LHCN-M2 (cell line): ENCODE results near the gene PHPT1. TPM values are rescaled to one million over a fixed set of nuclear protein-coding genes. Genes with fewer than 3 reads are reported as not detected.
A peak's percentile ranks its signal among the peaks of the same experiment; 100 is the strongest.
"Not testable (repeated sequence)": the region's sequence is repeated elsewhere in the genome, so short reads cannot be mapped to it uniquely, and the experiment has no call there.

ENCODE experiments used
- DNase-seq: peaks from one replicate; pipeline ENCODE4 v3.0.0-alpha.2; 2012; ENCODE audit warnings: low read depth
- total RNA-seq: library from RNA; depleted of rRNA; stranded (reverse); fragments of >200 nt; gene quantifications from 2 replicates; pipeline ENCODE4 v1.2.3, GENCODE V29; 2014

The PHPT1 gene
- total RNA-seq, 1 experiment from 2014 or later = 109 TPM

- no peak for DNase-seq
Measured at GRCh38 chr9:136823136-136824046, 25.8 kb upstream of the PHPT1 start.

DNA sequence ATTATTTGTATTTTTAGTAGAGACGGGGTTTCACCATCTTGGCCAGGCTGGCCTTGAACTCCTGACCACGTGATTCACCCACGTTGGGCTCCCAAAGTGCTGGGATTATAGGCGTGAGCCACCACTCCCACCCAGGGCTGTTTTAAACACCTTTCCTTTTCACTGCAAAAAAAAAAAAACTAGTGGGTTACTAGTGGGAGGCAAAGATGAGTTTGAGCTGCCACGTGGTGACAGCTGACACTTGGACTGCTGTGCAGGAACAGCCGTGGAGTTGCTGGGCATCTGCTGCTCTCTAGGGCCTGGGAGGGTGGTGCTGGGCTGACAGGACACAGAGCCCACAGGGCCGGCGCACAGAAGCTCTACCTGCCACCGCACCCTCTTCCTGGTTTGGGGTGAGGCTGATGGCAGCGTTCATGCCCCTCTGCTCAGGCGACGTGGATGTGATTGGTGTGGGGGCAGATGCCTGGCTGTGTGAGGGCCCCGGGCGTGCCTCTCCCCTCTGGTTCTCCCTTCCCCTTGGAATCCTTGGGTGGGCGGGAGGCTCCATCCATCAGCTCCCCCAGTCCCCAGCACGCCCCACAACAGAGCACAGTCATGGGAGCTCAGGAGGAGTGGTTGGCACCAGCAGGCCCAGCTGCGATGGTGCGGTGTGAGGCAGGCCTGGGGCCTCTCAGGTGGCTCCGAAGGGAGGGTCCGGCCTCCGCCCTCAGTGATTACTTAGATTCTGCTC is 24.5 kb upstream of the PHPT1 start:
- DNase-seq = no peak

GRCh38 chr9:136825295-136826187 is 23.7 kb upstream of the PHPT1 start:
- no peak for DNase-seq

- DNase-seq = no peak
Measured at GRCh38 chr9:136826188-136826541, 23.0 kb upstream of the PHPT1 start.

DNA sequence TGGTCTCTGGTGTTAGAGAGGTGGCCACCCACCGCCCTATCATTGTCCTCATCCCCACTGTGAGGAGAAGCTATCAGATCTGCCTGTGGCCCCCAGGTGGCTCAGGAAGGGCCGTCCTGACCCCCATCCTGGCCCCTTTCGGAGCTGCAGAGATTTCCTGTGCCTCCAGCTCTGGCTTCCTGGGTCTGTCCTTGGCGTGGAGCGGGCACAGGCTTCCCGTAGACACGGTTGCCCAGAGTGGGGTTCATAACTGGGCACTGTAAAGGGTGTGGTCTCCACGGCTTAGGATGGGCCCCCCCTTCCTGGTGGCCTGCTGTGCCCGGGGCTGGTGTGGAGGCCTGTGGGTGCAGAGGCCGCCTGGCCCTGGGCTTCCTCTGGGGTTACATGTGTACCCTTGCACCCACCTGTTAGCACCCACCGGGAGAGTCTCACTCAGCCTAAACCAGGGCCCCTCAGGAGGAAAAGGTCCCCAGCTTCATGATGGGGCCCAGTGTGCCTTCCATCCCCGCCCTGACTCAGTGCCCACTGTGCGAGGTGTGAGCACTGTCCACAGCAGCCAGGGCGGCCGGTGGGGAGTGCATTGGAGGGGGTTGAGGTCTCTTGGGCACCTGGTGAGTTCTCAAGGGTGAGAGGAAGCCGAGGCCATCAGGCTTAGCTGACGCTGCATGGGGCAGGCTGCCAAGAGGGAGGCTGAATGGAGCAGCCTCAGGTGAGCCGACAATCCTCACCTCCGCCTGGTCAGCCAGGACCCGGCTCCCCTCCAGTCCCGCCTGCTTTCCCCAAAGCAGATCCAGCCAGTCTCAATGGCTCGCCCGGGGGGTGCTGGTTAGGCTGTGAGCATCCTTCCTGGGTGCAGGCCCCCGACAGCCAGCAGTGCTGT is 22.3 kb upstream of the PHPT1 start:
- no peak for DNase-seq

DNA sequence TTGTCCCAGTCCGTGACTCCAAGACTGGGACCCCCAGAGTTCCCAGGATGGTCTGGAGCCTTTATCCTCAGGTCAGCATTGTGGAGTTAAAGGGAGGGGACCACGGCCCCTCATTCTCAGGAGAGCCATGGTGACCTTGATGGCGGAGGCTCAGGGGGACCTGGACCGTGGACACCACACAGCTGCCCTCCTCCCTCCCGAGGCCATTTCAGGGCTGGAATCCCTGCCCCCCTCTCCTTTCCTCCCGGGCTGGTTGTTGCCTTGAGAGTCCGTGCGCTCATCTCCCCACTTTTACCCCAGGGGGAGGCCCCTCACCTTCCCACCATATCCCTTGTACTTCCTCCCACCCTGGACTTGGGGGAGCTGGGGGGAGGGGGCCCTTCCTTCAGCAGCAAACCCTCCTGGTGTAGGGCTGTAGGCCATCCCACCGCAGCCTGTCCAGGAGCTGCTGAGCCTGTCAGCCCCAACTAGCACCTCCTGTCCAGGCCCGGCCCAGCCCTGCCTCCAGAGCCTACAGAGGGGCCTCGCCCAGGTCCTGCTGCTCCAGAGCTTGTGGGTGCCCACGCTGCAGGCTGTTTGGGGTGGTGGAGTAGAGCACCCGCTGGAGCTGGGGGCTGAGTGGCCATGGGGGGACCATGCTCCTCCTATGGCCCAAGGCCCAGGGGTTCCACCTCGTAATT is 21.3 kb upstream of the PHPT1 start:
- no peak for DNase-seq

GRCh38 chr9:136828474-136829140 is 20.6 kb upstream of the PHPT1 start:
- DNase-seq = no peak

DNA sequence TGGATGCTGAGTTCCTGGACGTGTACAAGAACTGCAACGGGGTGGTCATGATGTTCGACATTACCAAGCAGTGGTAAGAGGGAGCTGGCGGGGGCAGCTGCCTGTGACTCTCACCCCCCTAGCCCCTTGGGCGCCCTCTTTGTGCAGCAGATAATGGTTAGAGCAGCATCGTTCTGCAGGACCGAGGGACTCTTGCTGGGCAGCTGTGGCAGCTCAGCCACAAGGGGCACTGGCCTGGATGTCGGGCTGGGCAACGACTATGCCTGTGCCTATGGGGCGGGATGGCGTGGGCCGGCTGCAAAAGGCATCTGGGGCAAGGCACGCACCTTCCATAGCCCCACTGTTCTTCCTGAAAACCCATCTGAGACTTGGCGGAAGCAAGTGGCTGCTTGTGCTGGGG is 19.8 kb upstream of the PHPT1 start:
- no peak for DNase-seq

DNA sequence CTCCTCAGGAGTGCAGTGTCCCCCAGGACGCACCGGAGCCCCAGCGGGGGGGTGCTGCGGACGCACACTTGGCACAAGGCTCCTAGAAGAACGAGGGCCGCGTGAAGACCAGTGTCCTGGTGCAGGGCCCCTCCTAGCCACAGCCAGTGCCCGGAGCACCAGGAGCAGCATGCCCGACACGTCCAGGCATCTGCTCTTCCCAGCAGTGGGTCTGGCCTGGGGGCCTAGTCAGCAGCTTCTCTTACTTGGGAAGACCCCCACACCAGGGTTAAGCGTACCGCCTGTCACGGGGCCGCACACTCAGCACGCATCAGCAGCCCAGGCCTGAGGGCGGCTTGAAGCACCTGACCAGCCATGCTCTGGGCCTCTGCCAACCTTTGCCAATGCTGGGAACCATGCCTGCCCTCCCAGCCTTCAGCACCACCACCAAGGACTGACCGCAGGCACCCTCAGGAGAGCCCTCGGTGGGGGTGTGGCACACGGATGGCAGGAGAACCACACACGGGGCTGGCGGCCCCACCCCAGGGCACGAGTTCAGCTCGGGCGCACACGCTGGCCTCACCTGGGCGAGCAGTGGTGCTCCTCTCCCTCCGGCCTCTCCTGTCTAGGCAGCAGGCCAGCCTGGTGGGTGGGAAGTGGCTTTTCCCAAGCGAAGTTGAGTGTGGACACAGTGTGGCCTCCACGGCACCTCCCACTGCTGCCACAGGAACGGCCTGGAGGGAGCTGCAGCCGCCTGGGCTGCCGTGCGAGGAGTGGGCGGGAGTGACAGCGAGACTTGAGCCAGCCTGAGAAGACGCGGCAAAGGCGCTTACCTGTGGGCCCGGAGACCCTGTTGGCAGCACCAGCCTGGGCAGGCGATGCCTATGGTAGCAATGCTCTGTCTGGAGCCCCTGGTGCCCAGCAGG is 19.0 kb upstream of the PHPT1 start:
- no peak for DNase-seq

DNA sequence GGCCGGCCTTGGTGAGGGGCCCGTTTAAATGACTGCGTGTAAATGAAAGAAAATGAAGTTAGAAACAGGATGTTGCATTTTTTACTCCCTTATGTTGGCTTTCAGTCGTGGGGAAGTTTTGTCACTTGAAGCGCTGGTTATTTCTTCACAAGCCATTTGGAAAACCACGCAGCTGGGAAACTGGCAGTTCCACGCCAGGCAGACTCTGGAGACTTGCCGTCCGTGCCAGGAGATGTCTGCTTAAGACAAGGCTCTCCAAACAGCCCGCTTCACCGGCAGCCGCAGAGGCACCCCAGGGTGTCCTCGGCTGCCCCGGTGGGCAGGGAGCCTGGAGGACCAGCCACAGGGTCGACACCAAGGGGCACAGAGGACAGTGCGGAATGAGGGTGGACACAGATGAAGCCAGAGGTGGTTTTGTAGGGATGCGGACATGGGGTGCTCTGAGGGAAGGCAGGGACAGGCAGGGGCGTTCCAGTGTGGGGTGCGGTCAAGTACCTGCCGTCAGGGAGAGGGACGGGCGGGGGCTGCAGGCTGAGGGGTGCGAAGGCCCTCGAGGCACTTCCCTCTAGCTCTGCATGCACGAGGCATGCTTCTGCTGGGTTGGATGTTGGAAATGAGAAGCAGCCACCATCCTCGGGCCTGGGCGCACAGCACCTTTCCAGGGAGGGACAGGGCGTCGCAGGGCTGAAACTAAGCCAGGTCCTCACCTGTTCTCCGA is 18.0 kb upstream of the PHPT1 start:
- no peak for DNase-seq

- DNase-seq = no peak
Measured at GRCh38 chr9:136831720-136832104, 17.5 kb upstream of the PHPT1 start.

DNA sequence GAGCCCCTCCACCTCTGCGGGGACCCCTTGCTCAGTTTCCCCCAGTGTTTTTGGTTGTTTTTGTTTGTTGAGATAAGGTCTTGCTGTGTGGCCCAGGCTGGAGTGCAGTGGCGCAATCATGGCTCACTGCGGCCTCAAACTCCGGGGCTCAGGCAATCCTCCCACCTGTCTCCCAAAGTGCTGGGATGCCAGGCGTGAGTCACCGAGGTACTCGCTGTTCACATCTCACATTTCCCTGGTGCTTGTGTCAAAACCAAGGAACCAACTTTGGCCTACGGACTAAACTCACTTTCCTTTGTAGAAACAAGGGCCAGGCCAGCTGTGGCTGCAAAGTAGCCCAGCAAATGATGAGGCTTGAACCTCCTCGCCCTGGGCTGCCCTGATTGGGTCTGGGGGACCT is 16.6 kb upstream of the PHPT1 start:
- DNase-seq = peak; percentile 31

- not testable (repeated sequence) for DNase-seq
Measured at GRCh38 chr9:136833381-136834048, 15.7 kb upstream of the PHPT1 start.

GRCh38 chr9:136835162-136835931 is 13.9 kb upstream of the PHPT1 start:
- DNase-seq = no peak

DNA sequence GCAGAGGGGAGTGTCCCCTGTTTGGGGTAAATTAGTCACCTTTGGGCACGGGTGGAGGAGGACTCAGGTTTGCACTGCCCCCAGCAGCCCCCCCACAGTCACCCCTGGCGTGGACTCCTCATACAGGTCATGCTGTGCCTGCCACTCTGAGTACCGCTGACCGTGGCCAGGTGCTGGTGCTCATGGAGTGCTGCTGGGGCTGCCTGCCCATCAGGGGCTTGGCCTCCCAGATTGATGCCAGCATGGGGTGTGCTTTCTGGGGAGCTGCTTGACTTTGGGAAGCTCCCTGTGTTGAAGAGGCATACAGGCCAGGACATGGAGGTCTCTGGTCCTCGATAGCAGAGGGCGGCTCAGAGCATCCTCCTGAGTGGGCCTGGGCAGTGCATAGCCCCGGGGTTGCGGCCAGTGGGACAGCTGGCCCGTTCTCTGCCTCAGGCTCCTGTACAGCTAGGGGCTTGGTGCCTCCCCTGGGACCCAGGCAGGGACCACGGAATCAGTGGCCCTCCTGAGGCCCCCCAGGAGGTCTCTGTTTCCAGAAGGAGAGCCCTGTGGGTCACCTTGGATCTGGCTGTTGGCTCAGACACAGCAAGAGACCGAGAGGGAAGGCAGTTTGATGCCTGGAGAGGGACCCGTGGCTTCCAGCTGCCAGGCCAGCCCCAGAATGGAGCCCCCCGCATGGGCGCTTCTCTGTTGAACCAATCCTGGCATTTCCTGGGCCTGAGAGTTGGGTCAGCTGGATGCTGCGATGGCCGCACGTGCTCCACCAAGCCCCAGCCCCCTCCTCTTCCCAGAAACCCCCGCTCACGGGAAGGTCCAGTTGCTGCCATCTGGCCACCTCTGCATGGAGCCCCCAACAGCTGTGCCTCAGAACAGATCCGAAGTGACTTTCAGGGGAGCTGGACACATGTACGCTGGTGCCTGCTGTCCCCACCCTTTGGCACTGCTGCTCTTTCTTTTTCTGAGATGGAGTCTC is 13.0 kb upstream of the PHPT1 start:
- DNase-seq = no peak
